ENCODE results near the gene SLC52A1.
"Not testable (repeated sequence)": the region's sequence is repeated elsewhere in the genome, so short reads cannot be mapped to it uniquely, and the experiment has no call there.

The SLC52A1 gene

GRCh38 chr17:5030168-5030567, 5.1 kb downstream of the SLC52A1 start:
- DNase-seq = not testable (repeated sequence)

- no peak for DNase-seq
Observed at GRCh38 chr17:5027916-5028315, 7.3 kb downstream of the SLC52A1 start.

- DNase-seq = no peak
Observed at GRCh38 chr17:5027299-5027698, 7.9 kb downstream of the SLC52A1 start.

- DNase-seq = no peak
Observed at GRCh38 chr17:5024604-5025003, 10.6 kb downstream of the SLC52A1 start.

GRCh38 chr17:5023588-5024147, 11.6 kb downstream of the SLC52A1 start:
- no peak for DNase-seq

- DNase-seq = no peak
Observed at GRCh38 chr17:5022171-5022711, 13.0 kb downstream of the SLC52A1 start.

GRCh38 chr17:5020502-5021023, 14.7 kb downstream of the SLC52A1 start:
- no peak for DNase-seq

GRCh38 chr17:5019475-5019956, 15.7 kb downstream of the SLC52A1 start:
- DNase-seq = no peak

GRCh38 chr17:5014357-5014756, 20.9 kb downstream of the SLC52A1 start:
- DNase-seq = no peak

- DNase-seq = no peak
Observed at GRCh38 chr17:5011928-5012327, 23.3 kb downstream of the SLC52A1 start.

DNA sequence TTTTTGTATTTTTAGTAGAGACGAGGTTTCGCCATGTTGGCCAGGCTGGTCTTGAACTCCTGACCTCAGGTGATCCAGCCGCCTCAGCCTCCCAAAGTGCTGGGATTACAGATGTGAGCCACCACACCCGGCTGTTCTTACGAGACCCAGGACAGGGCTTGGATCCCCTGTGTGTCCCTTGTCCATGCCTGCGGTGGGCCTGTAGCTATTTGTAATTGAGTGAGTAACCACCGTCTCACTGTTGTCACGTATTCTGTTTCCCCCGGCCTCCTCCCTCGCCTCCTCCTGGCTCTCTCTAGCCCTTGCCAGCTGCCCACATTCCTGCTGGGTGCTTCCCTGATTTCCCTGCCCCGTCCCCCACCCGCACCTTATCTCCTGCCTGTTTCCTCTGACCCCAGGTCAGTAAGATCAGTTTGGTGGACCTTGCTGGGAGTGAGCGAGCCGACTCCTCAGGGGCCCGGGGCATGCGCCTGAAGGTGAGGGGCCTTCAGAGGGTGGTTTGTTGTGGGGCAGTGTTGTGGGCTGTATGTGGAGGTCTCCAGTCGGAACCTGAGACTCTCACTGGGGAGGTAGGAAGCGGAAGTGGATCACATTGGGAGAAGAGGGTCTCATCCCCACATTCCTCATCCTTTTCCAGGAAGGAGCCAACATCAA, 31.9 kb downstream of the SLC52A1 start:
- no peak for DNase-seq

- DNase-seq = no peak
Observed at GRCh38 chr17:5002121-5002788, 33.0 kb downstream of the SLC52A1 start.

DNA sequence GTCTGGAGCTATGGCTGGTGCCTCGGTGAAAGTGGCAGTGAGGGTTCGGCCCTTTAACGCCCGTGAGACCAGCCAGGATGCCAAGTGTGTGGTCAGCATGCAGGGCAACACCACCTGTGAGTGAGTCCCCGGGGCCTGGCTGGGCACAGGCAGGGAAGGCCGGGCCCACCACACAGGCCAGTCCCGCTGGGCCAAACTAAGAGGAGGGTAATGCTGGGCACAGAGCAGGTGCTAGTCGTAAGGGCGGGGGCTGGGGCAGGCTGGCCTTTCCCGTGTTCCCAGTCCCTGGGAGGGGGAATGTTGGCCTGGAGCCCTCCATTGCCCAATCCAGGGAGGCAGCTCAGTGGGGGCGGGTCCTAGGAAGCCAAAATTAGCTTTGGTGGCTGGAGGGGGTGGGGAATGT, 35.0 kb downstream of the SLC52A1 start:
- no peak for DNase-seq

DNA sequence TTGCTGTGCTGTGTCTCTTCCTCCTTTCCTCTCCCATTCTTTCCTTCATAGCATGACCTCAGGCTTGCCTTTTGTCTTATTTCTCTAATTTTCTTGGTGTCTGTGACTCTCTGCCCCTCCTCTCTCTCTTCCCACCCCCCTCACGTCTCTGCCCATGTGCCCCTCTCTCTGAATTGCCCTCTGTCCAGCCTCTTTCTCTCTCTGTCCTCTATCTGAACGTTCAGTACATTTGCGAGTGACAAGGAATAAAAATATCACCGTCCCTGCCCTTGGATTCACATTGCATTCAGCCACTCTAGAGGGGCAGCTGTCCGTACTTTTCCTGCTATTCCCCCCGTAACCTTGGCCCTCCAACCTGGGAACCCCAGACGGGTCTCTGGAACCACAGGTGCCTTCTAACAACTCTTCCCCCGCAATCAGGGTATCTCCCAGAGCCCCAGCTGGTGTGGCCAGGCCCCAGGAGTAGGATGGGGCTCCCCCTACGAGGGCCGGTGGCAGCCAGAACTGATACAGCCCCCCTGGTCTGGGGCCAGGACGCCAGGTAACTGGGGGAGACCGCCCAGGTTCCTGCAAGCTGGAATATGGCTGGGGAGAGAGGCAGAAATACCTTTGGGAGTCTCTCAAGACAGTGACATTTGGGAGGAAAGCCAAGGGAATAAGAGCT, 35.7 kb downstream of the SLC52A1 start:
- DNase-seq = no peak

DNA sequence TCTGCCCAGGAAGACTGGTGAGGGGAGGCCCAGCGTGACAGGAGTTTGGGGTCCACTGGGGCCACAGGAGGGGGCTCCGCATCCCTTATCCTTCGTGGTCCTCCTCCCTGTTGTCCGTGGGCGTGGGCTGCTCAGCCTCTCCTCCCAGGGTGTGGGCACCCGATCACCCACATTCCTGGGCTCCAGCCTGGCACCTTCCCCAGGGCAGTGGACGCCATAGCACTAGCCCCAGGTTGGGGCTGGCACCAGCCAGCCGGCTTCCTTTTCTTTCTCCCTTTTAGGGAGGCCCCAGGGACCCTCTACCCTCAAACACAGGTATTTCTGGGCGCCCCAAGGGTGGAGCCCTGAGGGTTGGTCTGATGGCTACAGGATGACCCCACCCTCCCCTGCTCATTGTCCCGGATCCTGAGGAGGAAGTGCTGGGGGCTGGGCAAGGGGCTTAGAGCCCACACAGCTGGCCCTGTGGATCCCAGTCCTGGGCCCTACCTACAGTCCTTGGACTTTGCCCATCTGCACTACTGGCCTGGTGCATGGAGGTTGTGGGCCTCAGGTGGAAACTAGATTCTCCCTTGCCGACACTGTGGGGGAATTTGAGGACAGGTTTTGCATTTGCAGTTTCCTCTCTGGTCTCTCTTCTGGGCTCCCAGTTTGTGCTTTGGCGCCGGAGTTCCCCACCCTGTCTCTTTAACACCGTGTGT, 36.3 kb downstream of the SLC52A1 start:
- no peak for DNase-seq

- no peak for DNase-seq
Observed at GRCh38 chr17:4998027-4998731, 37.0 kb downstream of the SLC52A1 start.

DNA sequence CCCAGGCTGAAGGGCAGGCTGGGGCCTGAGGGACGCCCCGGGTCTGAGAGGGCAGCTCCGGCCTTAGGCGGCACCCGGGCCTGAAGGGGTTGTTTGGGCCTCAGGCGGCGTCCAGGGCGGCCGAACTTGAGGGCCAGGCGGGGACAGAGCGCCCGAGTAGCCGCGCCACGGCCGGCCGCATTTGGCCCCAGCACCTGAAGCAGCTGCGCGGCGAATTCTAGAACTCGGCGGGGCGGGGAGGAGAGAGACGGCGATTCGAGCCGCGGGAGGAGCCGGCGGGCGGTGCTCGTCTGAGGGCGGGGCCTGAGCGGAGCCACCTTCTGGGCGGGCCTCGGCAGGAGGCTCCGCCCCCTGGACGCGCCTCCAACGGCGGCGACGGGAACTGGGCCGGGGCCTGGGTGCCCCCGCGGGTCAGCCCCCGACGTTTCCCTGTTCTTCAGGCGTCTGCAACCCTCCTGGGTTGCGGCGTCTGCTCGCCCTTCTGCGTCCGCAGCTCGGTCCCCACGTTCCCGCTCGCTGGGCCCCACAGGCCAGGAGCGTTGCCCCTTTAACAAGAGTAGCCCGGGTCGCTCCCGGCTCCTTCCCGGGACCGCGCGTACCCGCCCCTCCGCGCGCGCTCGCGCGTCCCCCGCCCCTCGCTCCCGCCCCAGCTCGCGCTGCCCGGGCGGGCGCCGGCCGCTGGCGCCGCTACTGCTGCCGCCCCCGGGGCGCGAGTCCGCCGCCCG, 37.8 kb downstream of the SLC52A1 start, which contains the start of the genes INCA1 and KIF1C:
INCA1 (minus strand) TSS at position 221 of the 725 bp plus-strand sequence. CDS start 3,085 bp downstream, outside the sequence.
KIF1C (plus strand) TSS at position 649 of the 725 bp plus-strand sequence. CDS start 2,297 bp downstream, outside the sequence.
- no peak for DNase-seq

DNA sequence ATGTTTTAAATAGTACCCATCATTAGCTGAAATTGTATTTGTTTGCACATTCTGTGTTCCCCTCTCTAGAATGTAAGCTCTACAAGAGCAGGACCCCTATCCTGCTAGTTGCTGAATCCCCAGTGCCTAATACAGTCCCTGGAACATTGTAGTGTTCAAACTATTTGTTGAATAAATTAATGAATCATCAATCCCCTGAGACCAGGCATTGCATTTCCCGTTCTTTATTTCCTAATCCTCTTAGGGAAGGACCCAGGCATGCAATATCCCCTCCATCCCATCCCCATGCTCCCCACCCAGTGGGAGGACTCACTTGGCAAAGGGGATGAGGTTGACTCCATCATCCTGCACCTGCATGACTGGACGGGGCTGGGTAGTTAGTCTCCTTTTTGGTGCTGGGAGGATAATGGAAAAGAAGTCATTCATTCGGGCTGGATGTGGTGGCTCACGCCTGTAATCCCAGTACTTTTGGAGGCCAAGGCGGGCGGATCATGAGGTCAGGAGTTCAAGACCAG, 41.1 kb downstream of the SLC52A1 start:
- DNase-seq = no peak

DNA sequence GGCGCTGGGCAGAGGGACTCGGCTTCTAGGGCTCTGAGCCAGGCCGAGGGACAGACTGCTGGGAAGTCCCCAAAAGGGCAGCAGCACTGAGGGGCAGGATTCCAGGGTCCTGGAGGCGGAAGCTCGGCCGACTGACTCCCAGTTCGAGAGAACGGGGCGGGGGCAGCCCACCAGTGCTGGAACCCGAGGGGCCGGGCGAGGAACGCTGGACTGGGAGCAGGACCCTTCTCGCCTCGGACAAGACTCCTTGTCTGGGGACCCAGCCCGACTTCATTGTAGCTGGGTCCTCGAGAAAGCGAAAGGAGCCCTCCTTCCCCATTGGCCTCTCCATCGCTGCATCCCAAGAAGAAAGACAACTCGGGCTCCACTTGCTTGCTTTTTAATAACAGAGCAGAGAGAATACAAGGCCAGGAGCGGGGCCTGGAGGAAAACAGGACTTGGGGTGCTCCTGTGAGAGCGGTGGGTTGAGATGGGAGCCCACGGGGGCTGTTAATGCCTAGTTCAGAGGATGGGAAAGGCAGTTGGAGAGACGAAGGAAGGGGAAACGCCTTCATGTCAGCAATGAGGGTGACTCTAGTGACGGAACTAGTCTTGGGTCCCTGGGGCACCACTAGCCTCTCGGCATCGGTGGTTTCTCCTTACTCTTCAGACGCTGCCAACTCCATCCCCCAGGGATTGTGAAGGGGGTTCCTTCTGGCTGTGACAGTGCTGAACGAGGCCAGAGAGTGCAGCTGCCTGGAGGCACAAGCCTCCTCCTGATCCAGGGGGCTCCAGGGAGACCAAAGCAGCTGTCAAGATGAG, 47.3 kb downstream of the SLC52A1 start:
- no peak for DNase-seq

Data from NCI-H2081 treated with DMSO at 0.1 percent for 48 hours (cell line).